ENCODE measurements around the gene PTPN1.

PTPN1 gene

DNA sequence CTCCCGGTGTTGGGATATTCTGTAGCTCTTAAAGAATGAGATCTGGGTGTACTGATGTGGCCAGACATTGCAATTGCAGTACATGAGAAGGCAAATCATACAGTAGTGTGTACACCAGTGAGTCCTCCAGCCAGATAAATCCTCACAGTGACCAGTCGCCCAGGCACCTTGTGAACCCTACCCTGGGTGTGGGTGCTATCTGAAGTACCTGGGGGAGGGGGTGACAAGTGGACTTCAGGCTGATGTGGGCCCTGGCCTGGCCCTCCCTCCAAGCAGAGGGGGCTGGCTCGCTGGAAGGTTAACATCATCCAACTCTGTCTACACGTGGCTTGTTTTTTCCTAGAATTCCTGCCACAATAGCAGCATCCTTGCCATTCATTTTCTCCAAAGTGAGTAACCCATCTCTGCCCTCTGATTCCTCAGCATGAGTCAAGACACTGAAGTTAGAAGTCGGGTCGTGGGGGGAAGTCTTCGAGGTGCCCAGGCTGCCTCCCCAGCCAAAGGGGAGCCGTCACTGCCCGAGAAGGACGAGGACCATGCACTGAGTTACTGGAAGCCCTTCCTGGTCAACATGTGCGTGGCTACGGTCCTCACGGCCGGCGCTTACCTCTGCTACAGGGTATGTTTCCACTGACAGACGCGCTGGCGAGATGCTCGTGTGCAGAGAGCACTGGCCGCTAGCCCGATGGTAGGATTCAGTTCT, 70.8 kb downstream of the PTPN1 start:
- H3K9me3 ChIP-seq (replicated peaks in 1 of 11) = no peaks in the 10 kb centered on the region
- H3K4me2 ChIP-seq = no peak overlapping the region
- peaks cover 88 to 99% (median 97%) of the 10 kb centered on the region in 11 experiments for H3K36me3 ChIP-seq
- H3K4me3 ChIP-seq = no peak overlapping the region
- no peak overlapping the region for H3K27ac ChIP-seq
- no peak for TF ChIP-seq Cebpa-rat (IDR thresholded peaks at IDR 0.05)
- H3K4me1 ChIP-seq = peaks cover 9 to 21% (median 14%) of the 10 kb centered on the region in 10 experiments
- H3K27me3 ChIP-seq = no peaks in the 10 kb centered on the region
- H4K20me1 ChIP-seq = peaks cover 17 to 90% (median 39%) of the 10 kb centered on the region in 11 experiments; a peak in 19 of 22 replicates
- no peak overlapping the region for H3K9ac ChIP-seq

DNA sequence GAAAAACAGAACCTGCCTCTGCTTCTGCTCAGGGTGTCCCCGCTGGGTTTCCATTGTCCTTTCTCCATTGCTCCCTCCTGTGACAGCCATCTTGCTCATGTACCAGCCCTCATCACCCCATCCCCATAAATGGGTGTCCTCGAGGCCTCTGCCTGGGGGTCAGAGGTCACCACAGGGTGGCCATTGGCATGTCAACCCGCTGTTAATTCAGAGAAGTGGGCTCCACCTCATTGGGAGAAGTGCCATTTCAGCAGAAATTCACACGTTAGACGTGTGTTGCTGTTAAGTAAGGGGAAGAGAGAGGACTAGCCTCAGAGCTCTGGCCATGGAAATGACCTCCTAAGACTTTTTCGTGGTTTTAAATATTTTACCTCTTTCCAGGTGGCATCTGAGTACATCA, 71.9 kb downstream of the PTPN1 start:
- Histone ChIP-seq H3K9me3 (replicated peaks in 1 of 11) (no peaks in the 10 kb centered on the region), H3K4me1 (peaks cover 9 to 21% (median 14%) of the 10 kb centered on the region in 10 experiments), H3K27ac (peak overlapping the region in 2 of 11 experiments; percentile 5 to 22; a peak in 2 of 22 replicates), H3K36me3 (peaks cover 89 to 99% (median 97%) of the 10 kb centered on the region in 11 experiments), H4K20me1 (peaks cover 17 to 88% (median 38%) of the 10 kb centered on the region in 11 experiments; a peak in 18 of 22 replicates), H3K4me2 (peak overlapping the region; percentile 20 to 88 (median 72); a peak in 21 of 22 replicates), H3K27me3 (no peaks in the 10 kb centered on the region), H3K9ac (peak overlapping the region in 8 of 11 experiments; percentile 1 to 58 (median 38); a peak in 10 of 22 replicates), H3K4me3 (no peak overlapping the region)
- no peak for TF ChIP-seq Cebpa-rat (IDR thresholded peaks at IDR 0.05)

DNA sequence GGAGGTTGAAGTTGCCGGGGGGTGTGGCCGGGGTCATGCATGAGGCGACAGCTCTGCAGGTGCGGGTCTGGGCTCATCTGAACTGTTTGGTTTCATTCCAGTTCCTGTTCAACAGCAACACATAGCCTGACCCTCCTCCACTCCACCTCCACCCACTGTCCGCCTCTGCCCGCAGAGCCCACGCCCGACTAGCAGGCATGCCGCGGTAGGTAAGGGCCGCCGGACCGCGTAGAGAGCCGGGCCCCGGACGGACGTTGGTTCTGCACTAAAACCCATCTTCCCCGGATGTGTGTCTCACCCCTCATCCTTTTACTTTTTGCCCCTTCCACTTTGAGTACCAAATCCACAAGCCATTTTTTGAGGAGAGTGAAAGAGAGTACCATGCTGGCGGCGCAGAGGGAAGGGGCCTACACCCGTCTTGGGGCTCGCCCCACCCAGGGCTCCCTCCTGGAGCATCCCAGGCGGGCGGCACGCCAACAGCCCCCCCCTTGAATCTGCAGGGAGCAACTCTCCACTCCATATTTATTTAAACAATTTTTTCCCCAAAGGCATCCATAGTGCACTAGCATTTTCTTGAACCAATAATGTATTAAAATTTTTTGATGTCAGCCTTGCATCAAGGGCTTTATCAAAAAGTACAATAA, 72.5 kb downstream of the PTPN1 start:
- Histone ChIP-seq H3K9ac (peak overlapping the region in 6 of 11 experiments; percentile 4 to 58 (median 46); a peak in 9 of 22 replicates), H3K4me2 (peak overlapping the region; percentile 20 to 88 (median 72); a peak in 21 of 22 replicates), H3K4me3 (no peak overlapping the region), H3K27me3 (no peaks in the 10 kb centered on the region), H3K36me3 (peaks cover 89 to 99% (median 97%) of the 10 kb centered on the region in 11 experiments), H4K20me1 (peaks cover 17 to 88% (median 35%) of the 10 kb centered on the region in 11 experiments; a peak in 18 of 22 replicates), H3K4me1 (peaks cover 9 to 21% (median 14%) of the 10 kb centered on the region in 10 experiments), H3K9me3 (replicated peaks in 1 of 11) (no peaks in the 10 kb centered on the region), H3K27ac (peak overlapping the region in 4 of 11 experiments; percentile 5 to 40 (median 22); a peak in 2 of 22 replicates)
- no peak for TF ChIP-seq Cebpa-rat (IDR thresholded peaks at IDR 0.05)

DNA sequence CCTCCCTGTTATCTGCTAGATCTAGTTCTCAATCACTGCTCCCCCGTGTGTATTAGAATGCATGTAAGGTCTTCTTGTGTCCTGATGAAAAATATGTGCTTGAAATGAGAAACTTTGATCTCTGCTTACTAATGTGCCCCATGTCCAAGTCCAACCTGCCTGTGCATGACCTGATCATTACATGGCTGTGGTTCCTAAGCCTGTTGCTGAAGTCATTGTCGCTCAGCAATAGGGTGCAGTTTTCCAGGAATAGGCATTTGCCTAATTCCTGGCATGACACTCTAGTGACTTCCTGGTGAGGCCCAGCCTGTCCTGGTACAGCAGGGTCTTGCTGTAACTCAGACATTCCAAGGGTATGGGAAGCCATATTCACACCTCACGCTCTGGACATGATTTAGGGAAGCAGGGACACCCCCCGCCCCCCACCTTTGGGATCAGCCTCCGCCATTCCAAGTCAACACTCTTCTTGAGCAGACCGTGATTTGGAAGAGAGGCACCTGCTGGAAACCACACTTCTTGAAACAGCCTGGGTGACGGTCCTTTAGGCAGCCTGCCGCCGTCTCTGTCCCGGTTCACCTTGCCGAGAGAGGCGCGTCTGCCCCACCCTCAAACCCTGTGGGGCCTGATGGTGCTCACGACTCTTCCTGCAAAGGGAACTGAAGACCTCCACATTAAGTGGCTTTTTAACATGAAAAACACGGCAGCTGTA, 73.4 kb downstream of the PTPN1 start:
- no peak for TF ChIP-seq Cebpa-rat (IDR thresholded peaks at IDR 0.05)
- Histone ChIP-seq H3K4me1 (peaks cover 9 to 21% (median 14%) of the 10 kb centered on the region in 10 experiments), H3K4me3 (no peak overlapping the region), H3K9ac (0 out of 22 replicates have a peak overlapping the region, but pooled peaks of 1 of the 11 experiments have one; percentile 58), H3K4me2 (peak overlapping the region in 2 of 11 experiments; percentile 75 to 88; a peak in 1 of 22 replicates), H3K27me3 (no peaks in the 10 kb centered on the region), H3K9me3 (replicated peaks in 1 of 11) (no peaks in the 10 kb centered on the region), H3K27ac (no peak overlapping the region), H4K20me1 (peaks cover 17 to 87% (median 32%) of the 10 kb centered on the region in 11 experiments; a peak in 17 of 22 replicates), H3K36me3 (peaks cover 80 to 99% (median 92%) of the 10 kb centered on the region in 11 experiments)

DNA sequence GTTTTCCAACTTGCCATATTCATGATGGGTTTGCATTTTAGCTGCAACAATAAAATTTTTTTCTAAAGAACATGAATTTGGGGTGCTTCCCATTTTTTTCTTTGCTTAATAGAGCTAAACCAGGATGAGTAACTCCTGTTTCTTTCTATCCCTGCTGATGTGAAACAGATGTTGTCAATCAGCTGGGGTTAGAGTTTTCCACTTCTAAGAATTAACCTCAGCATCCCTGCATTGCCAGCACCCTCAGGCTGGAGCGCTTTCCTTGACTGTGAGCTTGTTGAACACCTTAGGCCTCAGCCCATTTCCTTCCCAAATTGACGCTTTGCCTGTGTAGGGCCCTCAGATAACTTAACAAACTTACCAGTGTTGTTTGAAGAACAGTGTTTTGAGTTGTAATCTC, 74.5 kb downstream of the PTPN1 start:
- no peak for TF ChIP-seq Cebpa-rat (IDR thresholded peaks at IDR 0.05)
- peaks cover 69 to 96% (median 84%) of the 10 kb centered on the region in 11 experiments for H3K36me3 ChIP-seq
- H3K9me3 ChIP-seq (replicated peaks in 1 of 11) = no peaks in the 10 kb centered on the region
- H3K27ac ChIP-seq = no peak overlapping the region
- no peak overlapping the region for H3K4me2 ChIP-seq
- peaks cover 17 to 77% (median 30%) of the 10 kb centered on the region in 11 experiments; a peak in 17 of 22 replicates for H4K20me1 ChIP-seq
- H3K27me3 ChIP-seq = no peaks in the 10 kb centered on the region
- no peak overlapping the region for H3K4me3 ChIP-seq
- peaks cover 9 to 21% (median 14%) of the 10 kb centered on the region in 10 experiments for H3K4me1 ChIP-seq
- H3K9ac ChIP-seq = no peak overlapping the region

DNA sequence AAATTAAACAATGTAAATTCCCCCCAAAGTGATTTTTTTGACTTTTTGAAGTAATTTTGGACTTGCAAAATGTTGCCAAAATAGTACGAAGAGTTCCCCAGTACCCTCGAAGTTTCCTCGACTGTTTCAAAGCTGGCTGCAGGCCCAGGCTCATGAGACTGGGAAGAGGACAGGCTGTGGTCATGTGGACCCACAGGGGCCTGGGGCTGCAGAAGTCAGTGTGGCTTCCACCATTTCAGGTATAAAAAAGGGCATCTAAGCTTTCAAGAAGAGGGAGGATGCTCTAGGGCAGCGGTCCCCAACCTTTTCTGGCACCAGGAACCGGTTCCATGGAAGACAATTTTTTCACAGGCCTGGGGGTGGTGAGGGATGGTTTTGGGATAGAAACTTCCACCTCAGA, 75.0 kb downstream of the PTPN1 start:
- no peak for TF ChIP-seq Cebpa-rat (IDR thresholded peaks at IDR 0.05)
- H3K9ac ChIP-seq = no peak overlapping the region
- H3K4me2 ChIP-seq = no peak overlapping the region
- no peaks in the 10 kb centered on the region for H3K9me3 ChIP-seq (replicated peaks in 1 of 11)
- H4K20me1 ChIP-seq = peaks cover 15 to 72% (median 30%) of the 10 kb centered on the region in 11 experiments; a peak in 17 of 22 replicates
- peaks cover 9 to 21% (median 14%) of the 10 kb centered on the region in 10 experiments for H3K4me1 ChIP-seq
- no peak overlapping the region for H3K27ac ChIP-seq
- H3K4me3 ChIP-seq = no peak overlapping the region
- H3K36me3 ChIP-seq = peaks cover 64 to 96% (median 84%) of the 10 kb centered on the region in 11 experiments
- no peaks in the 10 kb centered on the region for H3K27me3 ChIP-seq

DNA sequence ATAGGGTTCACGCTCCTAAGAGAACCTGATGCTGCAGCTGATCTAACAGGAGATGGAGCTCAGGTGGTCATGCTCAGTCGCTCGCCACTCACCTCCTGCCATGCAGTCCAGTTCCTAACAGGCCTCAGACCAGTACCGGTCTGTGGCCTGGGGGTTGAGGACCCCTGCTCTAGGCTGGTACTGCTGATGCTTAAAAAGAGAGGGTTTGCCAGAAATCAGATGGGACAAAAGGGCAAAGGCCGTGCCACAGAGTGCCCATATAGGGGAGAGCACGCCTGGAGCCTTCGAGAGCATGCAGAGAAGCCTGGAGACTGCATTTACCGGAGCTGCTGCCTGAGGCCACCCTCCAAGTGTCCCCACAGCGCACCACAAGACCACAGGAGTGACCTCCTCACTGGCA, 75.5 kb downstream of the PTPN1 start:
- Histone ChIP-seq H3K4me3 (no peak overlapping the region), H3K4me1 (peaks cover 9 to 21% (median 14%) of the 10 kb centered on the region in 10 experiments), H3K9ac (no peak overlapping the region), H3K4me2 (no peak overlapping the region), H3K9me3 (replicated peaks in 1 of 11) (no peaks in the 10 kb centered on the region), H3K27me3 (no peaks in the 10 kb centered on the region), H4K20me1 (peaks cover 13 to 67% (median 28%) of the 10 kb centered on the region in 11 experiments; a peak in 16 of 22 replicates), H3K36me3 (peaks cover 59 to 94% (median 82%) of the 10 kb centered on the region in 11 experiments), H3K27ac (no peak overlapping the region)
- no peak for TF ChIP-seq Cebpa-rat (IDR thresholded peaks at IDR 0.05)

DNA sequence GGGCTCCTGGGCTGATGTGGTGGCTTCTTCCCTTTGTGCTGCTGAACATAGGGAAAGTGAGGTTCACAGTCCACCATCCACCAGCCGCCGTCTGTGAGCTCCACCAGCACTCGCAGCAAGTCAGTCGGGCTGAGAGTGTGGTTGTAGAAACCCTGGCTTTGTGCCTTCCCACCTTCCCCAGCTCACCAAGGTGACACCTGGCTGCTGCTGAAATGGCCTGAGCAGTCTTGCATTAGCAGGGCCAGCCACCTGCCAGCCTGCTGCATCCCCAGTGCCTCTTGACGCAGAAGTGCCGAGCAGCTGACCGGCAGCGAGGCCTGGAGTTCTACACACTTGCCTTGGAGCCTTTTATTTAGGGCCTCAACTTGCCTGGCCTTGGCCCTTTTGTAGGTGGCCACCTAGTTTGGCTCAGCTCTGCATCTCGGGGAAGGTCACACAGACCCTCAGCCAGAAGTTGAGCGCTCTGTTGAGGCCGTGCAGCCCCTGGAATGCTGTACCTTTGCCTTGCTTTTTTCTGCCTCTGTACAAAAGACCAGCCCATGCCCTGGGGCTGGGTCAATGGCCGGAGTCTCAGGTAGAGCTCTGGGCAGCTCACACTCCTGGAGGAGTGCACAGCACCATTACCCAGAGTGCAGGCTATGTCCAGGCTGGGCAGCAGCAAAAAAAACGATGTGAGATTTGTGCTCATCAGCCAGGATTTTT, 76.5 kb downstream of the PTPN1 start:
- H3K4me1 ChIP-seq = peaks cover 9 to 21% (median 14%) of the 10 kb centered on the region in 10 experiments
- H3K9me3 ChIP-seq (replicated peaks in 1 of 11) = no peaks in the 10 kb centered on the region
- H3K4me3 ChIP-seq = no peak overlapping the region
- no peak for TF ChIP-seq Cebpa-rat (IDR thresholded peaks at IDR 0.05)
- H3K4me2 ChIP-seq = no peak overlapping the region
- peaks cover 50 to 84% (median 72%) of the 10 kb centered on the region in 11 experiments for H3K36me3 ChIP-seq
- no peaks in the 10 kb centered on the region for H3K27me3 ChIP-seq
- H3K9ac ChIP-seq = no peak overlapping the region
- peaks cover 11 to 57% (median 21%) of the 10 kb centered on the region in 11 experiments; a peak in 14 of 22 replicates for H4K20me1 ChIP-seq
- H3K27ac ChIP-seq = no peak overlapping the region

Data from BLaER1 treated with 17β-estradiol and CSF1 and Interleukin-3, amounts not matched to agents 10 nM and 100 nM (cell line).